Tibial nerve (tissue), 4 donors: ENCODE measurements around the gene STMN3.

ENCODE experiments used
- CTCF ChIP-seq, 5 experiments: fragments of 200-600 bp in 3 of 5; fragments of 450-650 bp in 2 of 5; sonication (generic) in 3 of 5; IDR thresholded peaks; one replicate each; pipeline ENCODE4 v1.5.1; 2016 to 2019; ENCODE audit warnings: antibody characterized with exemption in 5 of 5, mild to moderate bottlenecking in 3 of 5, moderate library complexity in 2 of 5
- EP300 ChIP-seq, 2 donors: sonication (generic); formaldehyde crosslinking; IDR thresholded peaks; one replicate each; pipeline ENCODE4 v1.6.1; 2017; ENCODE audit warnings: antibody characterized with exemption in 2 of 2, mild to moderate bottlenecking in 1 of 2
- POLR2A ChIP-seq, 2 donors: fragments of 450-650 bp; IDR thresholded peaks; one replicate each; pipeline ENCODE4 v1.6.1; 2017; ENCODE audit warnings: antibody characterized with exemption in 2 of 2, mild to moderate bottlenecking in 2 of 2, moderate library complexity in 2 of 2

GRCh38 chr20:63635431-63636141, 17.6 kb downstream of the STMN3 start:
- TF ChIP-seq CTCF (IDR thresholded peaks at IDR 0.05) = no peak
- TF ChIP-seq POLR2A (IDR thresholded peaks at IDR 0.05) = no peak
- TF ChIP-seq EP300 (IDR thresholded peaks at IDR 0.05) = no peak
